ENCODE measurements around the gene KIF13A.

DNA sequence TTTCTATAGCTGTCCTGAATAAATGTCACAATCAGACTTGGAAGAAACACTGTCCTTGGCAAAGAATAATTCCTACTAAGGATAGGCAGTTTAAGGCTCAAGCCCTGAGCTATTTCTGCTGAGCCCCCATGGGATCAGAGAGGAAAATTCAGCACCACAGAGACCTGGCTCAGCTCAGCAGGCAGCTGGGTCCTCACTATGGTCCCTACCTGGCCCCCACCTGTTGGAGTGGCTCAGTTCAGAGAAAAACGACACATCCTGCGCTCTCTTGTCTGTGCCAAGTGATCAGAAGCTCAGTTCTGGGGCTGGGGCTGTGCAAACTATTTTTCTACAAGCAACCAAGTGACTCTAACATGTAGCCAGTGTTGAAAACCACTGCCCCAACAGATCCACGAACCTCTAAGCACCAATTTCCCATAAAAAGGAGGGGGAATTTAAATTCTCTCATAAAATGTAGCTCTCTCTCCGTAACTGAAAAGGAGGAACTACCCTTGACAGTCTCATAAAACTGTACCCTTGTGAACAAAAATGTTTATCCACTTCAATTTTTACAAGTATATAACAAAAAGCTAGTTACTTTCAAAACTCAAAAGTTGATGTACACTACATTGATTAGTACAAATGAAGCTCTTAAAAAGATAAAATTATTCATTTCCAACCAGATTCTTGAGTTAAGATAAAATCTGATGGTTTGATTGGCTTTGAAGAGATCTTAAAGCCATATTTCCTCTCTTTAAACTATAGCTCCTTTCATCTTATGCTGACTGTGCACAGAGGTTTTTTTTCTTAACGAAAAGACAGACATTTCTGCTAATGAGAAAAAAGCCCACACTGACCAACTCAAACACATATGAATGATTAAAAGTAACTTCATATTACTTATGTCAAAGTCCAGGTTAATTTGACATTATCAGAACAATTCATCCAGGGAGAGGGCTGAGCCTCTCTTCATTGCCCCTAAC lies 52.0 kb downstream of the KIF13A start:
- TF ChIP-seq, protein P1, sequence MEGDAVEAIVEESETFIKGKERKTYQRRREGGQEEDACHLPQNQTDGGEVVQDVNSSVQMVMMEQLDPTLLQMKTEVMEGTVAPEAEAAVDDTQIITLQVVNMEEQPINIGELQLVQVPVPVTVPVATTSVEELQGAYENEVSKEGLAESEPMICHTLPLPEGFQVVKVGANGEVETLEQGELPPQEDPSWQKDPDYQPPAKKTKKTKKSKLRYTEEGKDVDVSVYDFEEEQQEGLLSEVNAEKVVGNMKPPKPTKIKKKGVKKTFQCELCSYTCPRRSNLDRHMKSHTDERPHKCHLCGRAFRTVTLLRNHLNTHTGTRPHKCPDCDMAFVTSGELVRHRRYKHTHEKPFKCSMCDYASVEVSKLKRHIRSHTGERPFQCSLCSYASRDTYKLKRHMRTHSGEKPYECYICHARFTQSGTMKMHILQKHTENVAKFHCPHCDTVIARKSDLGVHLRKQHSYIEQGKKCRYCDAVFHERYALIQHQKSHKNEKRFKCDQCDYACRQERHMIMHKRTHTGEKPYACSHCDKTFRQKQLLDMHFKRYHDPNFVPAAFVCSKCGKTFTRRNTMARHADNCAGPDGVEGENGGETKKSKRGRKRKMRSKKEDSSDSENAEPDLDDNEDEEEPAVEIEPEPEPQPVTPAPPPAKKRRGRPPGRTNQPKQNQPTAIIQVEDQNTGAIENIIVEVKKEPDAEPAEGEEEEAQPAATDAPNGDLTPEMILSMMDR (IDR thresholded peaks at IDR 0.05), result no peak
- TF ChIP-seq ZFX (IDR thresholded peaks at IDR 0.05; ENCODE audit: borderline replicate concordance), result no peak

All from 22Rv1 (cell line).